HCT116 (cell line): ENCODE results near the gene OLAH.

ENCODE experiments used
- CEBPB ChIP-seq: IDR thresholded peaks from 2 replicates; pipeline ENCODE4 v1.6.1; 2012; ENCODE audit warnings: low read depth
- POLR2A ChIP-seq: IDR thresholded peaks from 2 replicates; pipeline ENCODE4 v1.7.0; 2011; ENCODE audit warnings: borderline replicate concordance; ENCODE audit not compliant: insufficient read depth, insufficient read length; ENCODE audit errors: extremely low read depth
- POLR2AphosphoS5 ChIP-seq: IDR thresholded peaks from 2 replicates; pipeline ENCODE4 v1.6.1; 2011; ENCODE audit warnings: mild to moderate bottlenecking, low read depth, low read length, moderate library complexity
- YY1 ChIP-seq: IDR thresholded peaks from 2 replicates; pipeline ENCODE4 v1.6.1; 2011; ENCODE audit warnings: low read length, low read depth, moderate library complexity, mild to moderate bottlenecking; ENCODE audit not compliant: insufficient replicate concordance; ENCODE audit errors: extremely low read depth
- ZNF274 ChIP-seq: fragments of 200-500 bp; sonication (Bioruptor generic); IDR thresholded peaks from 2 replicates; pipeline ENCODE4 v1.6.1; 2014; ENCODE audit warnings: mild to moderate bottlenecking, low read depth, low read length, inconsistent platforms
- TF ChIP-seq, protein P1 (sequence below): IDR thresholded peaks from 2 replicates; pipeline ENCODE4 v1.6.1; 2012; ENCODE audit warnings: low read depth
- TF ChIP-seq, protein P2 (sequence below), 3 experiments: fragments of 200-600 bp in 1 of 3; sonication (generic) in 1 of 3; IDR thresholded peaks in 2 of 3; conservative IDR thresholded peaks in 1 of 3; 2 replicates each; pipeline ENCODE4 v1.5.1; 2012 to 2017; ENCODE audit warnings: low read depth in 2 of 3, low read length in 2 of 3, antibody characterized with exemption in 1 of 3, borderline replicate concordance in 1 of 3, control low read depth in 1 of 3, mild to moderate bottlenecking in 1 of 3, mixed read lengths in 1 of 3, mixed run types in 1 of 3, moderate library complexity in 1 of 3; ENCODE audit not compliant: insufficient read depth in 1 of 3

DNA sequence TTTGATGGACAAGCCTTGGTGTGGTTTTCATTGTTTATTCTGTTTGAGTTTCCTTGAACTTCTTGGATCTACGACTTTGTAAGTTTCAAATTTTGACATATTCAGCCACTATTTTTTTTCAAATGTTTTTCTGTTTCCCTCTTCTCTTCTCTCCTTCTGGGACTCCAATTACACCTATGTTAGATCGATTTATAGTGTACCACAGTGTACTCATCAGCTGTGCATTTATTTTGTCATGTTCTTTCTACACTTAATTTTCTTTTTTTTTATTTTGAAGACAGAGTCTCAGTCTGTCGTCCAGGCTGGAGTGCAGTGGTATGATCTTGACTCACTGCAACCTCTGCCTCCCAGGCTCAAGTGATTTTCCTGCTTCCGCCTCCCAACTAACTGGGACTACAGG is 16.2 kb downstream of the OLAH start:
- TF ChIP-seq ZNF274 (no peak), CEBPB (no peak), POLR2AphosphoS5 (no peak), YY1 (no peak), POLR2A (no peak)
- TF ChIP-seq, protein P1, sequence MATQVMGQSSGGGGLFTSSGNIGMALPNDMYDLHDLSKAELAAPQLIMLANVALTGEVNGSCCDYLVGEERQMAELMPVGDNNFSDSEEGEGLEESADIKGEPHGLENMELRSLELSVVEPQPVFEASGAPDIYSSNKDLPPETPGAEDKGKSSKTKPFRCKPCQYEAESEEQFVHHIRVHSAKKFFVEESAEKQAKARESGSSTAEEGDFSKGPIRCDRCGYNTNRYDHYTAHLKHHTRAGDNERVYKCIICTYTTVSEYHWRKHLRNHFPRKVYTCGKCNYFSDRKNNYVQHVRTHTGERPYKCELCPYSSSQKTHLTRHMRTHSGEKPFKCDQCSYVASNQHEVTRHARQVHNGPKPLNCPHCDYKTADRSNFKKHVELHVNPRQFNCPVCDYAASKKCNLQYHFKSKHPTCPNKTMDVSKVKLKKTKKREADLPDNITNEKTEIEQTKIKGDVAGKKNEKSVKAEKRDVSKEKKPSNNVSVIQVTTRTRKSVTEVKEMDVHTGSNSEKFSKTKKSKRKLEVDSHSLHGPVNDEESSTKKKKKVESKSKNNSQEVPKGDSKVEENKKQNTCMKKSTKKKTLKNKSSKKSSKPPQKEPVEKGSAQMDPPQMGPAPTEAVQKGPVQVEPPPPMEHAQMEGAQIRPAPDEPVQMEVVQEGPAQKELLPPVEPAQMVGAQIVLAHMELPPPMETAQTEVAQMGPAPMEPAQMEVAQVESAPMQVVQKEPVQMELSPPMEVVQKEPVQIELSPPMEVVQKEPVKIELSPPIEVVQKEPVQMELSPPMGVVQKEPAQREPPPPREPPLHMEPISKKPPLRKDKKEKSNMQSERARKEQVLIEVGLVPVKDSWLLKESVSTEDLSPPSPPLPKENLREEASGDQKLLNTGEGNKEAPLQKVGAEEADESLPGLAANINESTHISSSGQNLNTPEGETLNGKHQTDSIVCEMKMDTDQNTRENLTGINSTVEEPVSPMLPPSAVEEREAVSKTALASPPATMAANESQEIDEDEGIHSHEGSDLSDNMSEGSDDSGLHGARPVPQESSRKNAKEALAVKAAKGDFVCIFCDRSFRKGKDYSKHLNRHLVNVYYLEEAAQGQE: no peak
- TF ChIP-seq, protein P2, sequence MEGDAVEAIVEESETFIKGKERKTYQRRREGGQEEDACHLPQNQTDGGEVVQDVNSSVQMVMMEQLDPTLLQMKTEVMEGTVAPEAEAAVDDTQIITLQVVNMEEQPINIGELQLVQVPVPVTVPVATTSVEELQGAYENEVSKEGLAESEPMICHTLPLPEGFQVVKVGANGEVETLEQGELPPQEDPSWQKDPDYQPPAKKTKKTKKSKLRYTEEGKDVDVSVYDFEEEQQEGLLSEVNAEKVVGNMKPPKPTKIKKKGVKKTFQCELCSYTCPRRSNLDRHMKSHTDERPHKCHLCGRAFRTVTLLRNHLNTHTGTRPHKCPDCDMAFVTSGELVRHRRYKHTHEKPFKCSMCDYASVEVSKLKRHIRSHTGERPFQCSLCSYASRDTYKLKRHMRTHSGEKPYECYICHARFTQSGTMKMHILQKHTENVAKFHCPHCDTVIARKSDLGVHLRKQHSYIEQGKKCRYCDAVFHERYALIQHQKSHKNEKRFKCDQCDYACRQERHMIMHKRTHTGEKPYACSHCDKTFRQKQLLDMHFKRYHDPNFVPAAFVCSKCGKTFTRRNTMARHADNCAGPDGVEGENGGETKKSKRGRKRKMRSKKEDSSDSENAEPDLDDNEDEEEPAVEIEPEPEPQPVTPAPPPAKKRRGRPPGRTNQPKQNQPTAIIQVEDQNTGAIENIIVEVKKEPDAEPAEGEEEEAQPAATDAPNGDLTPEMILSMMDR (IDR thresholded peaks at IDR 0.05 in 2 of 3, conservative IDR thresholded peaks at IDR 0.05 in 1 of 3; ENCODE audit: borderline replicate concordance in 1 of 3, insufficient read depth in 1 of 3, low read depth in 2 of 3, low read length in 2 of 3): no peak
